ENCODE results near the gene MYDGF.

Gene MYDGF

GRCh38 chr19:4622695-4623421, 47.3 kb downstream of the MYDGF start:
- Histone ChIP-seq H3K27me3 (ENCODE audit: insufficient read depth, poor library complexity, severe bottlenecking) (no peaks in the 10 kb centered on the region), H3K27ac (replicated peaks) (no peak overlapping the region)
- no peak for DNase-seq (ENCODE audit: low read depth in 1 of 2, low spot score in 1 of 2)

GRCh38 chr19:4620675-4621074, 49.5 kb downstream of the MYDGF start:
- TF ChIP-seq GABPA (IDR thresholded peaks at IDR 0.05; ENCODE audit: low read depth), result no peak
- no peak for TF ChIP-seq SPI1 (IDR thresholded peaks at IDR 0.05; ENCODE audit: borderline replicate concordance, low read depth)
- no peak for TF ChIP-seq POLR2AphosphoS5 (IDR thresholded peaks at IDR 0.05; ENCODE audit: low read depth)
- no peak for TF ChIP-seq CTCF (IDR thresholded peaks at IDR 0.05; ENCODE audit: insufficient read depth, low read length)
- TF ChIP-seq REST (IDR thresholded peaks at IDR 0.05; ENCODE audit: insufficient replicate concordance, low read depth), result no peak
- H3K27me3 ChIP-seq (ENCODE audit: insufficient read depth, poor library complexity, severe bottlenecking), result no peaks in the 10 kb centered on the region
- H3K27ac ChIP-seq (replicated peaks), result no peak overlapping the region
- no peak for DNase-seq (ENCODE audit: low read depth in 1 of 2, low spot score in 1 of 2)
- H3K4me3 ChIP-seq (replicated peaks; ENCODE audit: insufficient read depth, low read length), result no peak overlapping the region

More at GRCh38 chr19:4622695-4623421, 47.3 kb downstream of the MYDGF start:
- TF ChIP-seq GABPA (IDR thresholded peaks at IDR 0.05; ENCODE audit: low read depth) (no peak), CTCF (IDR thresholded peaks at IDR 0.05; ENCODE audit: insufficient read depth, low read length) (no peak), SPI1 (IDR thresholded peaks at IDR 0.05; ENCODE audit: borderline replicate concordance, low read depth) (no peak), POLR2AphosphoS5 (IDR thresholded peaks at IDR 0.05; ENCODE audit: low read depth) (no peak), REST (IDR thresholded peaks at IDR 0.05; ENCODE audit: insufficient replicate concordance, low read depth) (no peak)
- no peak overlapping the region for H3K4me3 ChIP-seq (replicated peaks; ENCODE audit: insufficient read depth, low read length)

GRCh38 chr19:4619668-4620294, 50.4 kb downstream of the MYDGF start:
- H3K4me3 ChIP-seq (replicated peaks; ENCODE audit: insufficient read depth, low read length), result no peak overlapping the region
- H3K27me3 ChIP-seq (ENCODE audit: insufficient read depth, poor library complexity, severe bottlenecking), result no peaks in the 10 kb centered on the region
- H3K27ac ChIP-seq (replicated peaks), result no peak overlapping the region
- TF ChIP-seq REST (IDR thresholded peaks at IDR 0.05; ENCODE audit: insufficient replicate concordance, low read depth) (no peak), SPI1 (IDR thresholded peaks at IDR 0.05; ENCODE audit: borderline replicate concordance, low read depth) (no peak), POLR2AphosphoS5 (IDR thresholded peaks at IDR 0.05; ENCODE audit: low read depth) (no peak), GABPA (IDR thresholded peaks at IDR 0.05; ENCODE audit: low read depth) (no peak), CTCF (IDR thresholded peaks at IDR 0.05; ENCODE audit: insufficient read depth, low read length) (no peak)
- DNase-seq (ENCODE audit: low read depth in 1 of 2, low spot score in 1 of 2), result no peak
